Midbrain (tissue), 1 donor: Measurements from ENCODE around the gene TMTC2.

ENCODE experiments used
- DNase-seq: peaks from one replicate; lab custom pipeline; 2025; lab: John Stamatoyannopoulos, UW

The TMTC2 gene

DNA sequence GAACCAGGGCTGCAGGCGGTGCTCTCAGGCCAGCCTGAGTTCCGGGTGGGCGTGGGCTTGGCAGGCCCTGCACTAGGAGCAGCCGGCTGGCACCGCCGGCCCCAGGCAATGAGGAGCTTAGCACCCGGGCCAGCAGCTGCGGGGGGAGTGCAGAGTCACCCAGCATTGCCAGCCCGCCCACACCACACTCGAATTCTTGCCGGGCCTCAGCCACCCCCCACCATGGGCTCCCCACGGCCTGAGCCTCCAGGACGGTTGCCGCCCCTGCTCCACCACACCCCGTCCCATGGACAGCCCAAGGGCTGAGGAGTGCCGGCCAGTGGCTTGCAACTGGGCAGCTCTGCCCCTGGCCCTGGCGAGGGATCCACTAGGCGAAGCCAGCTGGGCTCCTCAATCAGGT is 453.4 kb downstream of the TMTC2 start:
- no peak for DNase-seq

DNA sequence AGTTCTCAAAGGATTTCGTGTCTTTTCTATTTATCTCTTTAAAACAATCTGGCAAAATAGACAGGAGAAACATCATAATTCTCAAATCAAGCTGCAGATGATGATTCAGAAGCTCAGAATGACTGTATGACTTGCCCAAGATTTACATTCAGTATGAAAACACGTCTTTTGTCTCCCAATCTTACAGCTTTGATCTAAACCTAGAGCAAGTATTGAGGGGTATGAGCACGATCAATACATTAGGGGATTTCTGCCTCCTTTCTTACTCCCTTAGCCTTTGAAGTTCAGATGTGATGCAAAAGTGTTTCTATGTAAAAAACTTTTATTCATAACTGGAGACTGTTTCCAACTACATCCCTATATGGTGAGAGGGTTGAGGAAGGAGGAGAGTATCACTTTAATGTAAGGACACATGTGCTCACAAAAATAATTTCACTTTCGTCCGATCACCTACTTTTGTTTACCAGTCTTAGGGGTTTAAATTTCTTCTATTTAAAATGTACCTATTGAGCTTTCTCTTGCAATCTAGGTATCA is 454.8 kb downstream of the TMTC2 start:
- DNase-seq, result no peak

GRCh38 chr12:83142914-83143313 is 456.2 kb downstream of the TMTC2 start:
- no peak for DNase-seq

- no peak for DNase-seq
Measured at GRCh38 chr12:83143950-83144349, 457.2 kb downstream of the TMTC2 start.

GRCh38 chr12:83145325-83145840 is 458.7 kb downstream of the TMTC2 start:
- DNase-seq, result no peak

DNA sequence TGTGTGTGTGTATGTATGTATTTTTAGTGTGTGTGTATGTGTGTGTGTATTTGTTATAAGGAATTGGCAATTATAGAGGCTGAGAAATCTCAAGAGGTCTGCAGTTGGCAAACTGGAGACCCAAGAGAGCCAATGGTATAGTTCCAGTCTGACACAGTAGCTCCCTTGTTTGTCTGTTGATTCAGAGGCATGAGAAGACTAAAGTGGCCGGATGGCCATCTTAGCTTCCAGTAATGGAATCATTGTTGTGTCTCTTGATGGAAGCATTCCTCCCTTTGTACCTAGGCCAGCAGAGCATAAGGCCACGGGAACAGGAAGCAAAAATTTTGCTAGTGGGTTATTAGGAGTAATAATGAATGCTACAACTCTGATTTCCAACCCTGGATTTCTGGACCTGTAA is 460.6 kb downstream of the TMTC2 start:
- DNase-seq, result no peak

- DNase-seq, result no peak
Measured at GRCh38 chr12:83149987-83150386, 463.3 kb downstream of the TMTC2 start.

DNA sequence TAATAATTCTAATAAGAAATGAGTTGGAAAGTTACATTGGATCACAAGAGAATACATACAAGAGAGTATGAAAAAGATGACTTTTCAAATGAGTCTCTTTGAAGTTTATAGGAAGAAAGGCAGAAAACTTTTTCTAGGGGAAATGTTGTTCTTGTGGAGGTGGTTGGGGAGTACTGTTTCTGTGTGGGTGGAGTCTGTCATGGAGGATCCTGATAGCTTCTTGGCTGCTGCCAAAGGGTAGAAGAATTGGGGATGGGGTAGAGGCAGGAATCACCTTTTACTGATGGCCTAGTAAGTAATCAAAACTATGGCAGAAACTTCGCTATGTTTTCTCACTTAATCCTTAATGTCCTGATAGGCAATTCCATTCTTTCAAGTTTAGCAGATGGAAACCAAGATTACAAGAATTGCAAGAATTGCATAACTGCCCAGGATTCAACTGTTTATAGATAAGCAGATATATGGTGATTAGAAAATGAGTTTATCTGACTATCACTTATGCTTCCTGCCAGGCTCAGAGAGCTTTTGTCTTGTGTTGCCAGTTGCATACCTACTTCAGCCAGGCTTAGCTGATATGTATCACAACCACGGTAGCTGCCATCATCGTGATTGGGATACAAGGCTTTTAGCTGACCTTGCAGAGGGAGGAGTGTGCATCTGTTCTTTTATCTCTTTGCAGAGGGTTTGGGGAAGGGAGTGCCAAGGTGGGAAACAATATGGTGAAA is 463.9 kb downstream of the TMTC2 start:
- DNase-seq, result no peak

DNA sequence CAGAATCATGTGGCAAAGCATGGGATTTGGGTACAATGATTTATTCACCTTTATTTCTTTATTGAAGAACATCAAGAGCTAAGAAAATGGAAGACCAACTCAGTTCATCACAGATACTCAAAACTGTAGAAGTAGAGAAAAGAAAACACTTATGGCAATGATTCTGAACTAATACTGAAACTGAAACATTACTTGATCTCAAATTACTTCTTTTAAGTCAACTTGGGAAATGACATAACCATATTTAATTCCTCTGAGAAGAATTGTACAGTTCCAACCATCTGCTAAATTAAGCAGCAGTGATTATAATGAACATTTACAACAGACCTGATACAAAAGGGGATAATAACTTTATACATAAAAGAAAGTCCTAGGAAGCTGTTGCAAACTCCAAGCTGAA is 466.5 kb downstream of the TMTC2 start:
- no peak for DNase-seq

DNA sequence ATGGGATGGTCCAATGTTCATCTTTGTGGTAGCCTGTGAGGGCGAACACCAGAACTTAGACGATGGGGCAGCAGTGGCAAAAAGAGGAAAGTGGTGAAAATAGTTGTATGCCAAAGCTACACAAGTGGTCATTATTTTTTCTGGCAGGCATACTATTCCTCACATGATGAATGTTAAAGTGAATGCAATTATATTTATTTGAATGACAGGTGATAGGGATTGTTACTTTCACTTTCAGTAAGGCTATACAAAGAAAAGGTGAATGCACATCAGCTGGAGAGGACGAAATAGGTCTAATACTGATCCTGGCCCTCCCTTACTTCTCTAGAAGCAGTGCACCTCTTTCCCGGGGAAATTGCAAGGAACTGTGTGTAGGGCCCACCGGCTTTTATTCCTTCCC is 470.1 kb downstream of the TMTC2 start:
- no peak for DNase-seq

- DNase-seq, result no peak
Measured at GRCh38 chr12:83157604-83158003, 470.9 kb downstream of the TMTC2 start.

- DNase-seq, result no peak
Measured at GRCh38 chr12:83158613-83159207, 472.0 kb downstream of the TMTC2 start.

DNA sequence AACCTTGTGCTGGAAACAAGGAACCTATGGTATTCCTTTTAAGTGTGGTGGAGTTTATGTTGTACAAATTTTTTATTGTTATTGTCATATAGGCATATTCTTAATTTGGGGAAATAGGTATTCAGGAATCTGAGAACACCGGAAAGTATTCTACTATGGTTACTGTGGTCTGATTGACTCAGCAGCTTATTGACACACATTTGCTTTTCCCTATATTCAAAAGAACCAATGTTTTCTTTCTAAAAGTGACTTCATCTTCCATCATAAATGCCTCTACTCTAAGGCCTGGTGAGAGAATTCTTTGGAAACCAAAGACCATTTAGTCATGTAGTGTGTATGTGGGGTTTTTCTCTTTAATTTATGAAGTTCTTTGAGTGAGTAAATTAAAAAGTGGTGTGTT is 474.8 kb downstream of the TMTC2 start:
- DNase-seq, result no peak

DNA sequence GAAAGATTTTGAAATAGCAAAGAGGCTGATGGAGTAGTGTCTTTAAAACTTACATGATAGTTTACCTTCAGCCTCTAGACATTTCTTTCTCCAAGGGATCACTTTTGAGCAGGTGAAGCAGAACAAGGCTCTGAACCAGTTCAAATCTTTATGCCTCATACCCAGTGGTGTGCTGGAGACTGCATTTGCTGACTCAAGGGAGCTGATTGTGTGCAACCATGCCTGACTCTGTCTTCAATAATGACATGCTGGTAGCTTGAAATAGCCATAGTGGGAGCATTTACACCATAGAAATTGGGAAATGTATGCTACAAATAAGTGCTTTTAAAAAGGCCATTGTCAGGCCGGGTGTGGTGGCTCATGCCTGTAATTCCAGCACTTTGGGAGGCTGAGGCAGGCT is 482.0 kb downstream of the TMTC2 start:
- no peak for DNase-seq

GRCh38 chr12:83172441-83172840 is 485.7 kb downstream of the TMTC2 start:
- DNase-seq, result no peak

DNA sequence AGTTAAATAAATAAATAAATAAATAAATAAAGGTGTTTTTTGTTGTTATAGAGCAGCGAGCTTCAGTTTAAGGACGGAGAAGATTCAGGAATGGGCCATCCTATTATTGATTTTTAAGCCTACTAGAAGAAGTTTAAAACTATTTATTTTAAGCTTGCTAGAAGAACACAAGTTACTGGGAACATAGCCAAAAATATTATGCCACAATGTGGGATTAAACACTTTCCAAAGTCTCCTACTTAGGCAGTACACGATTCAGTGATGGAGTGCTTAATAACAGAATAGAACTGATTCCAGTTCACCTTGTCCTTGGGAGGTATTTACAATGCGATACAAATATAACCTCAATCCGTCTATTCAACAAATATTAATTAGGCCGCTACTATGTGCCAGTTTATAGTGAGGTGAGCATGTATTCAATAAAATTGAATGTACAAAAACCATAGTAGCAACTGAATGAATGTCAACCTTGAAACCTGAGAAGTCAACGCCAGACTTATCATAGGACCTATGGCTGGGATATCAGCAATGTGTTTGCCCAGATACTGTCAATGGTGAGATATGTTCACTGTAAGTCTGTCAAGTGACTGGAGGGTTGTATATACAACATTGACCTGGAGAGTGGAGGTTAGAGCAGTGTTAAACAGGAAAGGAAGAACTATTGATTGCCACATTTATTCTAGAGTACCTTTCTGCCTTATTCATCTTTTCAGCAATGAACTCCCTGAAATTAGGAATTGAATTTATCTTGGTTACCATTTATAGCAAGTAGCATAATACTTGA is 486.4 kb downstream of the TMTC2 start:
- DNase-seq, result no peak

GRCh38 chr12:83179999-83180398 is 493.3 kb downstream of the TMTC2 start:
- DNase-seq, result no peak

DNA sequence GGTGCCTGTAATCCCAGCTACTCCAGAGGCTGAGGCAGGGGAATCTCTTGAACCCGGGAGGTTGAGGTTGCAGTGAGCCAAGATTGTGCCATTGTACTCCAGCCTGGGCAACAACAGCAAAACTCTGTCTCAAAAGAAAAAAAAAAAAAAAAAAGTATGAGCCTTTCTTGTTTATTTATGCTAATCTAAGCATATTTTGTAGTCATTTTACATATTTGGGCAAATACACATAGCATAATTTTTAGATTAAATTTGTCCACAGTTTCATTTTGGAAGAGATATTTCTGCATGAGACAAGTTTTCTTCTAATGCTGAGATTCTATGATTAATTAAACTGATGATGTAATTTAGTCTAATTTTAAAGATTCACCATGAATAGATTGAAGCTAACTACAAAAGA is 494.4 kb downstream of the TMTC2 start:
- DNase-seq, result no peak

- no peak for DNase-seq
Measured at GRCh38 chr12:83183132-83183531, 496.4 kb downstream of the TMTC2 start.
